Measurements from ENCODE around the gene KCP. TPM values are rescaled to one million over a fixed set of nuclear protein-coding genes. Genes with fewer than 3 reads are reported as not detected.

KCP gene
- total and polyA plus RNA-seq, 2 of the 13 experiments (the other 11 are each of a cell fraction or from before 2014, with no cell fraction given): 0.37 to 1.0 TPM

GRCh38 chr7:128937647-128938543, 27.4 kb upstream of the KCP start, which contains the start of gene IRF5 (continued):
- TF ChIP-seq ZNF235 (CRISPR knock-in tag; IDR thresholded peaks at IDR 0.05; ENCODE audit: borderline replicate concordance) (0 out of 2 replicates have a peak, but pooled peaks have one; percentile 30), ZNF143 (CRISPR knock-in tag; IDR thresholded peaks at IDR 0.05) (no peak), ZNF878 (CRISPR knock-in tag; IDR thresholded peaks at IDR 0.05) (no peak), ZFP1 (CRISPR knock-in tag; IDR thresholded peaks at IDR 0.05) (no peak), GRHL1 (CRISPR knock-in tag; conservative IDR thresholded peaks at IDR 0.05) (no peak), ZNF101 (CRISPR knock-in tag; IDR thresholded peaks at IDR 0.05; ENCODE audit: borderline replicate concordance, low read depth) (no peak)

GRCh38 chr7:128937271-128937646, 26.8 kb upstream of the KCP start:
- ATAC-seq: no peak
- H3K79me2 ChIP-seq (ENCODE audit: insufficient read depth, low read length): no peaks in the 10 kb centered on the region
- no peaks in the 10 kb centered on the region for H3K9me3 ChIP-seq (ENCODE audit: low read length)
- intact Hi-C loops (cut with micrococcal nuclease; ENCODE audit: unreplicated experiment) (loop anchor here (2.0 kb wide), 1 partner anchor 32 kb away; no protein-coding TSS in a partner anchor), in situ Hi-C loops (cut with HindIII; ENCODE audit: extremely low pct_ligation_motif_present, low pct_unique_long_range_greater_than_20kb) (no loop called here)
- no peaks in the 10 kb centered on the region for H4K20me1 ChIP-seq (ENCODE audit: insufficient read depth, low read length)
- H3K4me2 ChIP-seq (ENCODE audit: low read depth, low read length): peak overlapping the region; percentile 92
- DNase-seq (ENCODE audit: low spot score): no peak
- H3K9ac ChIP-seq (ENCODE audit: insufficient read depth, low read depth, low read length): no peak overlapping the region
- peaks cover 79% of the 10 kb centered on the region for H3K4me1 ChIP-seq (ENCODE audit: insufficient read depth, low read length)
- H2AFZ ChIP-seq (ENCODE audit: low read length): no peak overlapping the region
- ChIA-PET POLR2A (no interaction called here), CTCF (ENCODE audit: low intra/inter-chr PET ratio, low total read pairs) (no interaction called here)
- H3K27me3 ChIP-seq (ENCODE audit: control insufficient read depth in 1 of 2, insufficient read depth in 2 of 2, low read length in 2 of 2): peaks cover 1 to 35% of the 10 kb centered on the region in 2 experiments
- H3K4me3 ChIP-seq (replicated peaks in 1 of 3; ENCODE audit: insufficient read depth in 1 of 3, low read depth in 2 of 3, low read length in 3 of 3): peak overlapping the region; percentile 56 to 75 (median 57); a peak in 4 of 6 replicates
- WGBS (ENCODE audit: low lambda C conversion rate): 41% methylated on average over 14 of the region's 17 CpGs
- no peaks in the 10 kb centered on the region for H3K36me3 ChIP-seq (replicated peaks in 1 of 2; ENCODE audit: control insufficient read depth in 1 of 2, insufficient read depth in 2 of 2, low read length in 2 of 2)
- no peak overlapping the region for H3K27ac ChIP-seq (ENCODE audit: extremely low read length, insufficient read depth, low read length)
- FAIRE-seq: no peak
- no TSS peak for BruUV-seq (replicated peaks)
- TF ChIP-seq POGK (CRISPR knock-in tag; conservative IDR thresholded peaks at IDR 0.05): no peak
- 0 out of 2 replicates have a peak, but pooled peaks have one; percentile 13 for TF ChIP-seq ZSCAN21 (CRISPR knock-in tag; IDR thresholded peaks at IDR 0.05; ENCODE audit: borderline replicate concordance)
- no peak for TF ChIP-seq E2F5 (CRISPR knock-in tag; conservative IDR thresholded peaks at IDR 0.05)
- peak; percentile 7 for TF ChIP-seq HNRNPLL (IDR thresholded peaks at IDR 0.05; ENCODE audit: low read depth, low read length, poor library complexity, severe bottlenecking)
- 0 out of 2 replicates have a peak, but pooled peaks have one; percentile 7 for TF ChIP-seq KDM5B (CRISPR knock-in tag; IDR thresholded peaks at IDR 0.05; ENCODE audit: borderline replicate concordance)
- no peak for TF ChIP-seq PAX8 (CRISPR knock-in tag; IDR thresholded peaks at IDR 0.05; ENCODE audit: borderline replicate concordance)
